Prostate gland (tissue), 2 donors: ENCODE data around the gene CCNC.

ENCODE experiments used
- POLR2A ChIP-seq: fragments of 450-650 bp; IDR thresholded peaks from one replicate; pipeline ENCODE4 v1.6.1; 2016; ENCODE audit warnings: antibody characterized with exemption, mild to moderate bottlenecking
- POLR2AphosphoS5 ChIP-seq: sonication (generic); formaldehyde crosslinking; IDR thresholded peaks from one replicate; pipeline ENCODE4 v1.6.1; 2017; ENCODE audit warnings: antibody characterized with exemption
- TF ChIP-seq, protein P1 (sequence below), 4 experiments: fragments of 200-600 bp in 2 of 4; fragments of 450-650 bp in 2 of 4; sonication (generic) in 2 of 4; IDR thresholded peaks; 1 replicate in 3 of 4; 2 replicates in 1 of 4; pipeline ENCODE4 v1.5.1; 2016 to 2019; ENCODE audit warnings: antibody characterized with exemption in 4 of 4, mild to moderate bottlenecking in 2 of 4, moderate library complexity in 2 of 4

DNA sequence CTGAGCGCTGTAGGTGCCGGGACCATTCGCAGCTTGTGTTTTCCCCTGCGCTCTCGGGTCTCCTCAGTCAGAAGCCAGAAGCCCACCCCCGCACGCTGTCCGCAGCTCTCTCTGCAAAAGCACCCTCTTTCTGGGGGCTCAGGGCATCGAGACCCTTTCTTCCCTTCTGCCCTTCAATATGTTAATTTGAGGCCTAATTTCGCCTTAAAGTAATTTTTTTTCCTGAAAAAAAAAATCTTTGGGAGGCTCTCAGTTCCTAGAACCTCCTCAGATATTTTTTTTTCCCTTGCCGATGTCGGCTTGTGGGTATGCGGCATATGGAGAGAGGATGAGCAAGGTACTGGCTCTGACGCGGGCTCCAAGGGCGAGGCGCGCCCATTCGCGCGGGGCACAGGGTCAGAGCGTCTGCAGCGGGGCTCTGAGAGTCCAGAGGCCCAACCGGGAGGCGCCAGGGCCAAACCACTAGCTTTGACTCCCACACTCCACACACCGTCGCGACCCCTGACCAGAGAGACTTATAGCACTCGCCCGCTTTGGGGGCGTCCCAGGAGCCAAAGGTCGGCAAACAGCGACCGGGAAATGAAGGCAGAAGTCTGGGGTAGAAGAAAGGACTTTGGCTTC lies 39.1 kb upstream of the CCNC start:
- TF ChIP-seq, protein P1, sequence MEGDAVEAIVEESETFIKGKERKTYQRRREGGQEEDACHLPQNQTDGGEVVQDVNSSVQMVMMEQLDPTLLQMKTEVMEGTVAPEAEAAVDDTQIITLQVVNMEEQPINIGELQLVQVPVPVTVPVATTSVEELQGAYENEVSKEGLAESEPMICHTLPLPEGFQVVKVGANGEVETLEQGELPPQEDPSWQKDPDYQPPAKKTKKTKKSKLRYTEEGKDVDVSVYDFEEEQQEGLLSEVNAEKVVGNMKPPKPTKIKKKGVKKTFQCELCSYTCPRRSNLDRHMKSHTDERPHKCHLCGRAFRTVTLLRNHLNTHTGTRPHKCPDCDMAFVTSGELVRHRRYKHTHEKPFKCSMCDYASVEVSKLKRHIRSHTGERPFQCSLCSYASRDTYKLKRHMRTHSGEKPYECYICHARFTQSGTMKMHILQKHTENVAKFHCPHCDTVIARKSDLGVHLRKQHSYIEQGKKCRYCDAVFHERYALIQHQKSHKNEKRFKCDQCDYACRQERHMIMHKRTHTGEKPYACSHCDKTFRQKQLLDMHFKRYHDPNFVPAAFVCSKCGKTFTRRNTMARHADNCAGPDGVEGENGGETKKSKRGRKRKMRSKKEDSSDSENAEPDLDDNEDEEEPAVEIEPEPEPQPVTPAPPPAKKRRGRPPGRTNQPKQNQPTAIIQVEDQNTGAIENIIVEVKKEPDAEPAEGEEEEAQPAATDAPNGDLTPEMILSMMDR (IDR thresholded peaks at IDR 0.05) = no peak
- TF ChIP-seq POLR2AphosphoS5 = no peak
- no peak for TF ChIP-seq POLR2A
